ENCODE measurements around the gene NFE2L3.
"Not testable (repeated sequence)": the region's sequence is repeated elsewhere in the genome, so short reads cannot be mapped to it uniquely, and the experiment has no call there.

Gene NFE2L3

DNA sequence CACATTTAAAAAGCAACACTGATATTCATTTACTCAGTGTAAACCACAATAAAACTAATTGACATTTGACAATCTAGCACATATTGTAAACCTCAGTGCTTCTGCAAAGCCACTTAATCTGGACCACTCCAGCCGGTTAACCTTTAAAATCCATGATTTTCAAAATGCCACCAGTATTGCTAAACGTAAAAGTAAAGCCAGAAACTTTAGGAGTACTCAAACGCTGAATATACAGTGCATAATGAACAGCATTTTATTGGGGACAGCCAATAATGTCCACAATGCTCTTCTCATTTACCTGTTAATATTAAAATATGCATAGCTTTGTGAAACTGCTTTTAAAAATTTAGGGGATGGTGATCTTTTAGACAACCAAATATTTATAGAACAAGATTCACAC lies 37.7 kb downstream of the NFE2L3 start:
- H3K4me3 ChIP-seq (ENCODE audit: insufficient read length, low read depth), result no peak overlapping the region
- no peaks in the 10 kb centered on the region for H3K4me1 ChIP-seq (ENCODE audit: insufficient read depth, insufficient read length)
- peaks cover 90% of the 10 kb centered on the region for H3K36me3 ChIP-seq (ENCODE audit: insufficient read depth, insufficient read length, low read length)
- no peaks in the 10 kb centered on the region for H3K9me3 ChIP-seq (ENCODE audit: insufficient read depth, low read length)
- no peaks in the 10 kb centered on the region for H3K27me3 ChIP-seq (ENCODE audit: insufficient read depth, insufficient read length)
- DNase-seq (ENCODE audit: low read depth, low spot score), result no peak
- H3K9ac ChIP-seq (ENCODE audit: insufficient read length, low read depth), result no peak overlapping the region
- TF ChIP-seq ZNF274 (IDR thresholded peaks at IDR 0.05; ENCODE audit: low read depth, low read length), result no peak
- no peak for TF ChIP-seq SUZ12 (IDR thresholded peaks at IDR 0.05; ENCODE audit: extremely low read depth, insufficient read depth, insufficient read length)

DNA sequence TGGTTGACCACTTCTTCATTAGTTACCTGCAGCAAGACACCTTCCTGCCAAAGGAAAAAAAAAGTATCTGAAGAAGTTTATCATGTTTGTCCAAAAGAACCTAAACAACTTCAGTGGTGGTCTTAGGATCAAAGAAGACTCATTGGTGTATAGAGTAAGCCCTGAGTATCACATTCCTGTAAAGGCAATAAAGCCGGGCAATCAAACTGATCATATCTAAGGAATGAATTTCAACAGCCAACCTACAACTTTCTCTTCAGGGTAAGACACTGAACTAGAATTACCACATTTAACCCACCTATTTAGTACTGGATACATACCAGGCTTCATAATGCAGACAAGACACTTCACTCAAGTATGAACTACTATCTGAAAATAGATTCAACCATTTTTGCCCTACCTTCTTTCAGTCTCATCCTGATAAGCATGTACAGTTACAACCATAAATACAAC lies 38.4 kb downstream of the NFE2L3 start:
- no peak overlapping the region for H3K4me3 ChIP-seq (ENCODE audit: insufficient read length, low read depth)
- no peaks in the 10 kb centered on the region for H3K4me1 ChIP-seq (ENCODE audit: insufficient read depth, insufficient read length)
- TF ChIP-seq YY1 (IDR thresholded peaks at IDR 0.05; ENCODE audit: insufficient read depth, insufficient read length) (no peak), SUZ12 (IDR thresholded peaks at IDR 0.05; ENCODE audit: extremely low read depth, insufficient read depth, insufficient read length) (no peak), ZNF274 (IDR thresholded peaks at IDR 0.05; ENCODE audit: low read depth, low read length) (no peak)
- H3K9me3 ChIP-seq (ENCODE audit: insufficient read depth, low read length), result no peaks in the 10 kb centered on the region
- H3K36me3 ChIP-seq (ENCODE audit: insufficient read depth, insufficient read length, low read length), result peaks cover 88% of the 10 kb centered on the region
- no peak for DNase-seq (ENCODE audit: low read depth, low spot score)
- H3K27me3 ChIP-seq (ENCODE audit: insufficient read depth, insufficient read length), result no peaks in the 10 kb centered on the region
- H3K9ac ChIP-seq (ENCODE audit: insufficient read length, low read depth), result no peak overlapping the region

DNA sequence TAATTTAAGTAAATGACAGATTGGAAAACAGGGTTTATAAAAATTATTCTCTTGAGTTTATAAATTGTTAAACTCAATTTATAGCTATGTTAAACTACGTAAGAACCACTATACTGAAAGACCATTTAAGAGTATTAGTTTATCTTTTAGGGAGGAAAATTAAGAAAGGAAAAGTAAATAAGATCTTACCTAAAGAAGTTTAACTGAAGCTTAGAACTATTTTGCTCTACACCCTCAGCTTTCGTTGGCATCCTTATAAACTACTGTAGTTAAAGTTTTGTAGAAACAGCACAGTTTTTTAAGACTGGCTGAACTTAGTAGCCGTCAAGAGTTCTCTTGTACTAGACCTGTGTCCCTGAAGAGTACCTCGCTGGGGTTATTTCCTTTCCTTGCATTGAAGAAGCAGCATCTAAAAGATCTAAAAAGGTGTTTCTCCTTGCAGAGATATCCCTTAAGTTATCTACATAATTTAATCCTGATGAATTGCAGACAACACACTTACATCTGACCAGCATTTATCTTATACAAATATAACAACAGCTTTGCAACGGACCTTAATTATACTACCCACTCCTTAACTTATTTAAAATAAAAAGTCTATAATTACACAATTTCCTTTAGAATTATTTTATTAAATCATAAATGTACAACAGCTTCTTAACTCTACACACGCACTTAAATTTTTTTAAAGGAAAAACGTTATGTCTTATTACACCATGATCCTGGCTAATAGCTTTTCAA lies 39.4 kb downstream of the NFE2L3 start:
- H3K4me3 ChIP-seq (ENCODE audit: insufficient read length, low read depth), result no peak overlapping the region
- no peak for TF ChIP-seq ZNF274 (IDR thresholded peaks at IDR 0.05; ENCODE audit: low read depth, low read length)
- no peak for TF ChIP-seq YY1 (IDR thresholded peaks at IDR 0.05; ENCODE audit: insufficient read depth, insufficient read length)
- no peak for TF ChIP-seq SUZ12 (IDR thresholded peaks at IDR 0.05; ENCODE audit: extremely low read depth, insufficient read depth, insufficient read length)
- DNase-seq (ENCODE audit: low read depth, low spot score), result no peak
- peaks cover 96% of the 10 kb centered on the region for H3K36me3 ChIP-seq (ENCODE audit: insufficient read depth, insufficient read length, low read length)
- no peaks in the 10 kb centered on the region for H3K27me3 ChIP-seq (ENCODE audit: insufficient read depth, insufficient read length)
- no peak overlapping the region for H3K9ac ChIP-seq (ENCODE audit: insufficient read length, low read depth)
- H3K9me3 ChIP-seq (ENCODE audit: insufficient read depth, low read length), result no peaks in the 10 kb centered on the region
- no peaks in the 10 kb centered on the region for H3K4me1 ChIP-seq (ENCODE audit: insufficient read depth, insufficient read length)

DNA sequence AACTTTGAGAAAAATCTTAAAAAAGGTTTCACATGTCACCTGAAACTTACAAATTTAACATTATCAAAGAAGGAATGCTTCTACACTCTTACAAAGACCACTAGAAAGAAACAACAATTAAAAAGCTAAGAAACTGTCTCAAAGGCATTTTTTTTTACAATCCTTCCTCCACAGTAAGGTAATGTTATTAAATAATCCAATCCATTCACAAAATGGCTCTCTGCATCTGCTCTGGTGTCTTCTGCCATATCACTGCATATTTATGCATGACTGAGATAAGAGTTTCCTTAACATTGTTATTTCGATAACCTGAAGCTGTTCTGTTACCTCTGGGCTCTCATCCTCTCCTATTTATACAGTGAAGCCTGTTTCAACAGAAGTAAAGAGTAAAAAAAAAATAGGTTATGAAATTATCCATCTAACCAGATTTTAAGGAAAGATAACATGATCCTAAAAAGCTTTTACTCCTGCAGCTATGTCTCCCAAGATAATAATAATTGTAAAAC lies 40.0 kb downstream of the NFE2L3 start:
- TF ChIP-seq SUZ12 (IDR thresholded peaks at IDR 0.05; ENCODE audit: extremely low read depth, insufficient read depth, insufficient read length) (no peak), ZNF274 (IDR thresholded peaks at IDR 0.05; ENCODE audit: low read depth, low read length) (no peak), YY1 (IDR thresholded peaks at IDR 0.05; ENCODE audit: insufficient read depth, insufficient read length) (no peak)
- Histone ChIP-seq H3K4me3 (ENCODE audit: insufficient read length, low read depth) (no peak overlapping the region), H3K9me3 (ENCODE audit: insufficient read depth, low read length) (no peaks in the 10 kb centered on the region), H3K9ac (ENCODE audit: insufficient read length, low read depth) (no peak overlapping the region), H3K36me3 (ENCODE audit: insufficient read depth, insufficient read length, low read length) (peaks cover 96% of the 10 kb centered on the region), H3K27me3 (ENCODE audit: insufficient read depth, insufficient read length) (no peaks in the 10 kb centered on the region), H3K4me1 (ENCODE audit: insufficient read depth, insufficient read length) (no peaks in the 10 kb centered on the region)
- no peak for DNase-seq (ENCODE audit: low read depth, low spot score)

DNA sequence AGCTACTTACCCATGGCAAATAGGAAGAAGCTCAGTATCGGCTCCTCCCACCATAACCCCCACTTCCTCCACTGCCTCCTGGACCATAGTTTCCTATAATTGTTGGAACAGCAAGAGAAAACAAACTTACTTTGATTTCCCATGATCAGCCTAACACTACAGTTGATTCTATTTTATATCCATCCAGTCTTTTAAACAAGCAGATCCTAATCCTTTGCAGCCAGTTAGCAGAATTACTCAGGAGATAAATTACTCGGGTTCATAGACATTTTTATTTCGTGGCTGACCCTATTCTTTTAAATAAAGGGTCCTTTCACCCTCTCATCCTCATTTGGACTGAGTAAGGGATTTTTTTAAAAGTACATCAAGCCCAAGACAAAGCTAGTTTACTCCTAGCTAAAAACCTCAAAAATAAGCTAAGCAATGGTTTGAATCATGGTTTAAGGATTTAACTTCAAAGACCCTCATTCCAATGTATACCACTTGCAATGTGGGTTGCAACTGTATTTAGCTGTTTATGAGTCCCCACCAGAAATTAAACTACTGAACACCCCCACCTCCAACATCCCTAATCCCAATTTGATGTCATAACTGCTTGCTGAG lies 40.6 kb downstream of the NFE2L3 start:
- H3K4me1 ChIP-seq (ENCODE audit: insufficient read depth, insufficient read length), result no peaks in the 10 kb centered on the region
- H3K4me3 ChIP-seq (ENCODE audit: insufficient read length, low read depth), result no peak overlapping the region
- no peaks in the 10 kb centered on the region for H3K9me3 ChIP-seq (ENCODE audit: insufficient read depth, low read length)
- no peak overlapping the region for H3K9ac ChIP-seq (ENCODE audit: insufficient read length, low read depth)
- no peaks in the 10 kb centered on the region for H3K27me3 ChIP-seq (ENCODE audit: insufficient read depth, insufficient read length)
- DNase-seq (ENCODE audit: low read depth, low spot score), result no peak
- no peak for TF ChIP-seq ZNF274 (IDR thresholded peaks at IDR 0.05; ENCODE audit: low read depth, low read length)
- TF ChIP-seq YY1 (IDR thresholded peaks at IDR 0.05; ENCODE audit: insufficient read depth, insufficient read length), result no peak
- no peak for TF ChIP-seq SUZ12 (IDR thresholded peaks at IDR 0.05; ENCODE audit: extremely low read depth, insufficient read depth, insufficient read length)
- H3K36me3 ChIP-seq (ENCODE audit: insufficient read depth, insufficient read length, low read length), result peaks cover 96% of the 10 kb centered on the region

DNA sequence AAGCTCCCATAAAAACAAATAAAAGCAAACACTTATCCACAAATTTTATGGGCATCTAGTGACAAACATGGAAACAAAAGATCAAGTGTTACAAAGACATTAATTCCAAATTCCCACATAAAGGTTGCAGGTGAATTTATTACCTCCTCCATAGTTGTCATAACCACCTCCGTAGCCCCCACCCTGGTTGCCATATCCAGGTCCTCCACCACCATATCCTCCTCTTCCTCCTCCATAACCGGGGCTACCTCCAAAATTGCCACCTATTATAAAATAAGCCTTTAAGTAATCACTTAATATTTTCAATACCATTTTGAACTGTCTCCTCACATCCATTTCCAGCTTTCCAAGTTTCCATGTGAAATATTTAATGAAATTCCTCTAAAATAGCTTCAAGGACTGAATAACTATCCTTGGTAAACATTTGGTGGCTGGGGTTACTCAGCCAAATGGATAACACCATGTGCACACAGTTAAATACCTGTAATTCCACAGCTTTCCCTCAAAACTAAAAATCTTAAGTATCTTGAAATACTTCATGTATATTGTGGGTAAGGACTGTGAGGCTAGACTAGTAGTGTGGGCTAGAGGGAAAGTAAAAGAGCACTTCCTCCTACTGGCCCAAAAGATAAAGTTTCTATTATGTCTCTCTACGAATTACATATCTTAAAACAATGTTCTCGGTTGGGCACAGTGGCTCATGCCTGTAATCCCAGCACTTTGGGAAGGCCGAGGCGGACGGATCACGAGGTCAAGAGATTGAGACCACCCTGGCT lies 41.6 kb downstream of the NFE2L3 start:
- H3K4me3 ChIP-seq (ENCODE audit: insufficient read length, low read depth), result no peak overlapping the region
- no peak for DNase-seq (ENCODE audit: low read depth, low spot score)
- no peak overlapping the region for H3K9ac ChIP-seq (ENCODE audit: insufficient read length, low read depth)
- no peaks in the 10 kb centered on the region for H3K9me3 ChIP-seq (ENCODE audit: insufficient read depth, low read length)
- H3K36me3 ChIP-seq (ENCODE audit: insufficient read depth, insufficient read length, low read length), result peaks cover 96% of the 10 kb centered on the region
- TF ChIP-seq YY1 (IDR thresholded peaks at IDR 0.05; ENCODE audit: insufficient read depth, insufficient read length) (no peak), SUZ12 (IDR thresholded peaks at IDR 0.05; ENCODE audit: extremely low read depth, insufficient read depth, insufficient read length) (no peak), ZNF274 (IDR thresholded peaks at IDR 0.05; ENCODE audit: low read depth, low read length) (no peak)
- no peaks in the 10 kb centered on the region for H3K4me1 ChIP-seq (ENCODE audit: insufficient read depth, insufficient read length)
- H3K27me3 ChIP-seq (ENCODE audit: insufficient read depth, insufficient read length), result no peaks in the 10 kb centered on the region

DNA sequence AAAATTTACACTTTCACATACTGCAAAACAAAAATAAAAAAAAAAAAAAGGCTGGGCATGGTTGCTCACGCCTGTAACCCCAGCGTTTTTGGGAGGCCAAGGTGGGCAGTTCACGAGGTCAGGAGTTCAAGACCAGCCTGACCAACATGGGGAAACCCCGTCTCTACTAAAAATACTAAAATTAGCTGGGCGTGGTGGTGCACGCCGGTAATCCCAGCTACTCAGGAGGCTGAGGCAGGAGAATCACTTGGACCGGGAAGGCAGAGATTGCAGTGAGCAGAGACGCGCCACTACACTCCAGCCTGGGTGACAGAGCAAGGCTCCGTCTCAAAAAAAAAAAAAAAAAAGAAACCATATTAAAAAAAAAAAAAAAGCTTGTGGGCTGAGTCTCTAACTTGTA lies 42.8 kb downstream of the NFE2L3 start:
- not testable (repeated sequence) for H3K9me3 ChIP-seq (ENCODE audit: insufficient read depth, low read length); DNase-seq (ENCODE audit: low read depth, low spot score); H3K9ac ChIP-seq (ENCODE audit: insufficient read length, low read depth); H3K4me3 ChIP-seq (ENCODE audit: insufficient read length, low read depth); H3K27me3 ChIP-seq (ENCODE audit: insufficient read depth, insufficient read length); H3K4me1 ChIP-seq (ENCODE audit: insufficient read depth, insufficient read length)
- H3K36me3 ChIP-seq (ENCODE audit: insufficient read depth, insufficient read length, low read length), result peaks cover 96% of the 10 kb centered on the region

Data from NT2/D1 (cell line).